HepG2 (cell line): ENCODE results near the gene ZNF276. TPM values are rescaled to one million over a fixed set of nuclear protein-coding genes. Genes with fewer than 3 reads are reported as not detected.

Experiments used
- FLYWCH1 ChIP-seq: sonication (generic); formaldehyde crosslinking; IDR thresholded peaks from 2 replicates; pipeline ENCODE4 v1.8.1; 2023; ENCODE audit warnings: mild to moderate bottlenecking, missing genetic modification reagents
- GFI1 ChIP-seq: sonication (generic); formaldehyde crosslinking; IDR thresholded peaks from 2 replicates; pipeline ENCODE4 v1.5.0; 2020; ENCODE audit warnings: missing genetic modification reagents, mild to moderate bottlenecking, borderline replicate concordance
- HDAC1 ChIP-seq: sonication (generic); formaldehyde crosslinking; IDR thresholded peaks from 2 replicates; pipeline ENCODE4 v1.5.1; 2020; ENCODE audit warnings: mild to moderate bottlenecking, missing genetic modification reagents
- HNF1B ChIP-seq: sonication (generic); formaldehyde crosslinking; IDR thresholded peaks from 2 replicates; pipeline ENCODE4 v1.5.1; 2020; ENCODE audit warnings: mild to moderate bottlenecking, moderate library complexity, missing genetic modification reagents
- KLF13 ChIP-seq: sonication (generic); formaldehyde crosslinking; IDR thresholded peaks from 2 replicates; pipeline ENCODE4 v1.4.0; 2020; ENCODE audit warnings: mild to moderate bottlenecking, missing genetic modification reagents
- MBNL3 ChIP-seq: fragments of 250-450 bp; sonication (Bioruptor Pico); conservative IDR thresholded peaks from 2 replicates; pipeline ENCODE4 v1.8.0; 2022; ENCODE audit warnings: mild to moderate bottlenecking, inconsistent platforms
- PAF1 ChIP-seq: IDR thresholded peaks from 2 replicates; pipeline ENCODE4 v1.6.1; 2016; ENCODE audit warnings: missing genetic modification reagents, missing compliant biosample characterization
- PHF5A ChIP-seq: IDR thresholded peaks from one replicate; pipeline ENCODE4 v1.6.1; 2018; ENCODE audit warnings: low read depth, missing genetic modification reagents; ENCODE audit not compliant: unreplicated experiment
- RFXANK ChIP-seq: IDR thresholded peaks from 2 replicates; pipeline ENCODE4 v1.6.1; 2016
- SP5 ChIP-seq: IDR thresholded peaks from 2 replicates; pipeline ENCODE4 v1.6.1; 2016; ENCODE audit warnings: low read depth, borderline replicate concordance
- USF2 ChIP-seq, 2 experiments: sonication (generic) in 1 of 2; formaldehyde crosslinking in 1 of 2; IDR thresholded peaks; 2 replicates each; pipeline versions ENCODE4 v1.5.1 to v1.6.1; 2011 to 2020; ENCODE audit warnings: borderline replicate concordance in 1 of 2, low read depth in 1 of 2, low read length in 1 of 2, mild to moderate bottlenecking in 1 of 2, missing genetic modification reagents in 1 of 2, moderate library complexity in 1 of 2
- WIZ ChIP-seq: sonication (generic); formaldehyde crosslinking; IDR thresholded peaks from 2 replicates; pipeline ENCODE4 v1.5.1; 2020; ENCODE audit warnings: mild to moderate bottlenecking, missing genetic modification reagents
- ZBTB14 ChIP-seq: sonication (generic); formaldehyde crosslinking; IDR thresholded peaks from 2 replicates; pipeline ENCODE4 v1.4.0; 2020; ENCODE audit warnings: missing genetic modification reagents
- ZBTB37 ChIP-seq: sonication (generic); formaldehyde crosslinking; IDR thresholded peaks from 2 replicates; pipeline ENCODE4 v1.4.0; 2020; ENCODE audit warnings: mild to moderate bottlenecking, missing genetic modification reagents
- ZFP62 ChIP-seq: sonication (generic); formaldehyde crosslinking; IDR thresholded peaks from 2 replicates; pipeline ENCODE4 v1.4.0; 2020; ENCODE audit warnings: missing genetic modification reagents
- ZNF30 ChIP-seq: sonication (generic); formaldehyde crosslinking; IDR thresholded peaks from 2 replicates; pipeline ENCODE4 v1.5.0; 2020; ENCODE audit warnings: mild to moderate bottlenecking, missing genetic modification reagents
- ZNF34 ChIP-seq: sonication (generic); formaldehyde crosslinking; IDR thresholded peaks from 2 replicates; pipeline ENCODE4 v1.4.0; 2020; ENCODE audit warnings: mild to moderate bottlenecking, missing genetic modification reagents, borderline replicate concordance
- ZNF343 ChIP-seq: sonication (generic); formaldehyde crosslinking; IDR thresholded peaks from 2 replicates; pipeline ENCODE4 v1.4.0; 2020; ENCODE audit warnings: mild to moderate bottlenecking, missing genetic modification reagents
- ZNF468 ChIP-seq: sonication (generic); formaldehyde crosslinking; IDR thresholded peaks from 2 replicates; pipeline ENCODE4 v1.8.0; 2022; ENCODE audit warnings: mild to moderate bottlenecking, moderate library complexity, missing genetic modification reagents
- ZNF563 ChIP-seq: sonication (generic); formaldehyde crosslinking; IDR thresholded peaks from 2 replicates; pipeline ENCODE4 v1.8.0; 2022; ENCODE audit warnings: mild to moderate bottlenecking, moderate library complexity, missing genetic modification reagents
- ZNF589 ChIP-seq: sonication (generic); formaldehyde crosslinking; conservative IDR thresholded peaks from 2 replicates; pipeline ENCODE4 v1.8.0; 2022; ENCODE audit warnings: mild to moderate bottlenecking, moderate library complexity, missing genetic modification reagents
- ZNF607 ChIP-seq: sonication (generic); formaldehyde crosslinking; IDR thresholded peaks from 2 replicates; pipeline ENCODE4 v1.5.1; 2020; ENCODE audit warnings: missing genetic modification reagents, mild to moderate bottlenecking, borderline replicate concordance
- ZNF652 ChIP-seq: IDR thresholded peaks from 2 replicates; pipeline ENCODE4 v1.6.1; 2016; ENCODE audit warnings: low read depth, borderline replicate concordance
- ZNF746 ChIP-seq: sonication (generic); formaldehyde crosslinking; IDR thresholded peaks from 2 replicates; pipeline ENCODE4 v1.8.0; 2022; ENCODE audit warnings: mild to moderate bottlenecking, missing genetic modification reagents
- polyA plus RNA-seq, 8 experiments: library from polyadenylated mRNA; depleted of rRNA in 3 of 8; stranded (reverse) in 7 of 8; unstranded in 1 of 8; fragments of >200 nt; fragmentation: Illumina TruSeq in 4 of 8; extraction: Trizol in 4 of 8; gene quantifications; 2 replicates each; pipeline versions ENCODE4 v1.2.1 to v1.2.3, GENCODE V29; 2011 to 2016; ENCODE audit warnings: low read depth in 4 of 8, missing spikeins in 1 of 8, mixed read lengths in 1 of 8; ENCODE audit not compliant: insufficient read depth in 1 of 8
- total RNA-seq, 5 experiments: library from RNA; depleted of rRNA; stranded (reverse); fragments of >200 nt; fragmentation: Illumina TruSeq; extraction: Trizol; gene quantifications; 2 replicates each; pipeline ENCODE4 v1.2.3, GENCODE V29; 2016; ENCODE audit warnings: low read depth in 1 of 5

ZNF276 gene
- total and polyA plus RNA-seq, 2 of the 13 experiments (the other 11 are each of a cell fraction or from before 2014, with no cell fraction given) = 17.7 to 18.0 TPM

GRCh38 chr16:89700649-89701424 lies 20.5 kb upstream of the ZNF276 start (continued):
- TF ChIP-seq HNF1B (CRISPR knock-in tag) (peak; percentile 61; the same call in 1 of the 2 replicates), ZNF34 (CRISPR knock-in tag) (no peak), ZNF30 (CRISPR knock-in tag) (no peak), ZBTB14 (peak; percentile 55; the same call in 1 of the 2 replicates), ZNF563 (CRISPR knock-in tag) (peak; percentile 44; the same call in 1 of the 2 replicates), ZBTB37 (CRISPR knock-in tag) (no peak), RFXANK (CRISPR knock-in tag) (no peak), ZNF589 (CRISPR knock-in tag) (no peak; the same call in 1 of the 2 replicates), PHF5A (peak; percentile 77), SP5 (CRISPR knock-in tag) (peak; percentile 53; the same call in 1 of the 2 replicates), ZFP62 (0 out of 2 replicates have a peak, but pooled peaks have one; percentile 48), ZNF468 (CRISPR knock-in tag) (0 out of 2 replicates have a peak, but pooled peaks have one; percentile 48), ZNF607 (peak; percentile 85), KLF13 (no peak), USF2 (IDR thresholded peaks at IDR 0.05; ENCODE audit: low read depth, low read length) (no peak), USF2 (CRISPR knock-in tag; IDR thresholded peaks at IDR 0.05; ENCODE audit: borderline replicate concordance) (no peak), WIZ (no peak), ZNF652 (CRISPR knock-in tag) (no peak), PAF1 (CRISPR knock-in tag) (no peak), HDAC1 (peak; percentile 76), ZNF746 (CRISPR knock-in tag) (0 out of 2 replicates have a peak, but pooled peaks have one; percentile 15), GFI1 (CRISPR knock-in tag) (no peak), FLYWCH1 (CRISPR knock-in tag) (no peak), ZNF343 (CRISPR knock-in tag) (no peak; the same call in 1 of the 2 replicates), MBNL3 (CRISPR knock-in tag) (no peak)
